ENCODE measurements around the gene LDB2.

LDB2 gene

DNA sequence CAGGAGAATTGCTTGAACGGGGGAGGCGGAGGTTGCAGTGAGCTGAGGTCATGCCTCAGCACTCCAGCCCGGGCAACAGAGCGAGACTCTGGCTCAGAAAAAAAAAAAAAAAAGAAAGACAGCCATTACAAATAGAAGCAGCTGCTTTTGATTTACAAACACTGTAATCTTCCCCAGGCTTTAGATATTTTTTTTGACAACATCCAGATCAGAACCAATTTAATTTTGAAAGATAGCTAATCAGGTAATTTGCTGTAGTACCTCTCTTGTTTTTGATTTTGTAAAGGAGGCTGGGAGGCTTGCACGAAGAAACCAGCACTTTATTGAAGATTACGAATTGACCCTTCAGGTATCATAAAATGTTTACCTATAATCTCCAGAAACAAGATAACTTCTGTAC lies 107.0 kb downstream of the LDB2 start:
- DNase-seq: no peak

DNA sequence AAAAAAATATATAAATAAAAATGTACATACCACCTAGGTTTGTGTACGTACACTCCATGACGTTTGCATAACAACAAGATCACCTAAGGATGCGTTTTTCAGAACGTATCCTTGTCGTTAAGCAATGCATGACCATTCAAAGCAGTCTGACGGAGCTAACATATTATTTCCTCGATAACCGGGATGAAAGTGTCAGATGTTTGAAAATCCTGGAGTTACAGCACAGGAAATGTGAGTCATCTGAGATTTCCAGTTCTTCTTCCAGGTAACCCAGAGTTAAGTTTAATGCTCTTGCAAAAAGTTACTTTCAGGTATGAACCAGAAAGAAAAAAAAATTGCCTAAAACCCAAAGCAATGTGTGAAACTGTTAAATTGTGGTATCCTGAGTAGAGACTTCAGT lies 107.9 kb downstream of the LDB2 start:
- no peak for DNase-seq

DNA sequence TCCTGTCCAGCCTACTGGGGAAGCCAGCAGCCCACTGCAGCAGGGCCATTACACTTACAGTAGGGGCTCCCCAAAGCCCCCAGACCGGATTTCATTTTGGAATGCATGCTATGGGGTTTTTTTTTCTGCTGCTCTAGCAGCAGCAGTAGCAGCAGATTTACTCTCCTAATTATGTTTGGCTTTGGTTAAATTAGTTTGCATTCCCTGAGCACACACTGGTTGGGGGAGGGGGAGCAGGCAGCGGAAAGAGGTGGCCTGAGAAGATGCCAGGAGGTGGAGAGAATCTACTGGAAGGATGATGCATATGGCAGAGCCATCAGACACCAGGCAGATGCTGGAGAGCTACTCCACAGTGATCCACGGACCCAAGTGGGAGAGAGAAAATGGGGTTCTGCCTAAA lies 109.6 kb downstream of the LDB2 start:
- no peak for DNase-seq

DNA sequence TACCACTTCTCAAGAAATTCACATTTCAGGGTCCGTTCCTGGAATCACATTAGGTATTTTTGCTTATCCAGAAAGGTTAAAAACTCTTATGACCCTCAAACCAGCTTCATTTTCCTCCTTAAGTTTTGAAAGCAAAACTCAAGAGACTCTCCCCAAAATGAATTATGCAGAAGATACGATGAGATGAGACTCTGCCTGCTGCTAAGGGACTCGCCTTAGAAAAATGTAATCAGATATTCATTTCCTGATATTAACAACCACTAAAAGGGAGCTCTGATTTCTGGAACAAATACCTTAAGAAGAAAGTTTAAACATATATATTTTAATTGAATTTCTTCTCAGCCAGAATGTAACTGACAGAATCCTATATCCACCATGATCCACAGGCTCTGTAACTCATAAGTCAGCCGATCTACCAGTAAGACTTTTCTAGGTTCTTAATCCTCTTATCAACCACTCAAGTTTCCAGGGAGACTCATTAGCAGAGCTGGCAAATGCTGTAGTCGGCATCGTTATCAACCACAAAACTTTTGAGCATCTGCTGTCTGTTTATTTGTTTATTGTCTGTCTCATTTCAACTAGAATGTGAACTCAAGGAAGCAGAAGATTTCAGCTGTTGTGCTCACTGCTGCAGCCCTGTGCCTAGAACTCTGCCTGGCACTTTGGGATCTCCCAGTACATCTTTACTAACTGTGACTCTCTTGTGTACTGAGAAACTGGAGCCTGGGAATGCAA lies 112.5 kb downstream of the LDB2 start:
- DNase-seq: no peak

DNA sequence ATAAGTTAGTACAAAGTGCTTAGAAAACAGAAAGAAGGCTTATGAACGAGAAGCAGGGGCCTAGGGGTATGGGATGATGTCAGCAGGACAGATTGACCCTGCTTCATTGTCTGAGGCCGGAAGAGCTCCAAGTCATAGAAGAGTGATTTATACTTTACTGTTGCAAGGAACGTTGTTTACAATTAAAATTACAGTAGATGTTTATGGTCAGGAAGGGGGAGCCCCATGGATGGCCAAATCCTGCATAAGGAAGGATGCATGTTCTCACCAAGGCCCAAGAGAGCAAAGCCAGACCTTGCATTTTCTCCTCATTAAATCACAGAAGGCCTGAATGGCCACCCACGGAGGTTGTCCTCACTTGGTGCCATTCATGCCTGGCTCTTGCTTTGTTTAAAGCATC lies 115.3 kb downstream of the LDB2 start:
- DNase-seq: no peak

DNA sequence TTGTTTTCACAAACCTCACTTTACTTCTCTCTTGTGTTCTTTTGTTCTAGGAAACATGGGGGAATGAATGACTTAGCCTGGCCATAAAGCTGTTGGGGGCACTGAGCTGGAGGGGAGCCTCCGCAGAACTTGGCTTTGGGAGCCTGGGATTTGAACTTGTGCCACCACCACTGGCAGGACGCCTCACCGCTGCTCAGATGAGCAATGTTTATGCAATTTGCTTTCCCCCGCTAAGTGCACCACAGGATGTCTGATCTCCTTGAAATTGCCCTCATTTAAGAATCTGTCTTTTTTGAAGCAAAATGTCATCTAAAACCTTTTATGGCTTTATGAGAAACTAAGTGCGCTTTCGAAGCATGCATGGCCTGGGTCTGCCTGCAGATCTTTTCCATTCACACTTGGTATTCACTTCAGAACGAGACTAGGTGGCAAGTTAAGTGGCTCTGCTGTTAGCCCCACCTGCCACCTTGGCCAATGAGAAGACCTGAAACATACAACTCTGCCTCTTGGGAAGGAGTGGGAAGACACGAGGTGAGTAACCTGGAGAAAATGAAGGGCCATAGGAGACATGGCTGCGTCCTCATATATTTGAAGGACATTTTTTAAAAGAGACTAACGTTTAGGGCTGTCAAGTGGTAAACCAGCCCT lies 119.3 kb downstream of the LDB2 start:
- no peak for DNase-seq

DNA sequence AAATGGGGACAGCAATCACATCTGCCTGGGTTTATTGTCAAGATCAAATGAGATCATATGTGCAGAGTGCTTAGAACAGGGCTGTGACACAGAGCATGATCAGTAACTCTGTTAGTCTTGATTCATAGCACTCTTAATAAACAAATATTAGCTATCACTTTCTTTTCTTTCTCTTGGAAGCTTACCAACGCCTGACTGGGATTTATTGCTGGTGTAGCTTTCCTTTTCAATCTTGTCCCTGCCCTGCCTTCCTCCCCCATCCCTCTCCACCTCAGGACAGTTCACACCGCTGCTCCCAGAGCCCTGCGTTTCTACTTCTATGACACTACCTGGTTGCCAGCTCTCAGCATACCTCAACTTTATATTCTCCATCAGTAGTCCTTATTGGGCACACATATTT lies 120.7 kb downstream of the LDB2 start:
- no peak for DNase-seq

DNA sequence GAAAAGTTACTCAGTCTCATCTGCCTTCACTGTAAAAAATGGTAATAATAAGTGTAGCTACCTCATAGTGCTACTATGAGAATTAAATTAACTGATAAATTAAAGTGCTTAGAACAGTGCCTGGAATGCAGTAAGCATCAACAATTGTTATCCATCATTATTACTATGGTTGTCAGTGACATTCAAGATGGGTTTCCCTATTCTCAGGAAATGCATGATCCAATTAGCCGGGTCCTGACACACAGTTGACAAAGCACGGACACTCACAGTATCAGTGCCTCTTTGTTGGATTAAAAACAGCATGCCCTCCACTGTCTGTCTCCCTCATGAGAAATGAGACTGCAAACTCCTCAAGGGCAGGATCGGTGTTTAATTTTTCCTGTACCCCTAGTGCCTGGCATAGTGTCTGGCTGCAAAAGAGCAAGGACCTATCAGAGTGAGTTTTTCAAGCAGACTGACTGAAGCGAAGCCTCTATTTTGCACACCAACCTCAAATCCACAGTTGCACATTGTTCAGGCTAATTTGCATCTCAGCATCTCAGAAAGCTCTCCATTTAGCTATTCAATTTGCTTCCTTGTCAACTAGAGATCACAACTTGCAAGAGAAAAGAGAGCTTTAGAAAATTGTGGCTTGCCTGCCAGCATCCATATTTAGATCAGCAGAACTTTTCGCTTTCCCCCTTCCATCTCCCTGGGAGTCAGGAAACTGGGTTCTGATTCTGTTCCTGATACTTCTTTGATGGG lies 122.9 kb downstream of the LDB2 start:
- DNase-seq: no peak

DNA sequence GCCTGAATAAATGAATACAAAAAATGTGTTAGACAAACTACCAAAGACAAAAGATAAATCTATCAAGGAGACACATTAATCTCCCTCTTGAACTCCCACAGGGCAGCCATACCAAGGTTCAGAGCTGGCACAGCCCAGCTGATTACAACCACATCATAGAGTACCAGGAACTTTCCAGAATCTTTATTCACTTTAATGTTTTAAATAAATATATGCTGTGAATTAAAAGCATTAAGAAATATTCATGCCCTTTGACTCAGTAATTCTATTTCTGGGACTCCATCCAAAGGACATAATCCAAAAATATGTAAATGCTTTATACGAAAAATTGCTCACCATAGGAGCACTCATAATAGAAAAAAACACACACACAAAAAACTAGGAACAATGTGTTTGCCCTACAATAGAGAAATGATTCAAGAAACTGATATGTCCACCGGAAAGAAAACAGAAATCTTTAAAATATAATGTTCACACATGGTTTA lies 126.0 kb downstream of the LDB2 start:
- DNase-seq: no peak

DNA sequence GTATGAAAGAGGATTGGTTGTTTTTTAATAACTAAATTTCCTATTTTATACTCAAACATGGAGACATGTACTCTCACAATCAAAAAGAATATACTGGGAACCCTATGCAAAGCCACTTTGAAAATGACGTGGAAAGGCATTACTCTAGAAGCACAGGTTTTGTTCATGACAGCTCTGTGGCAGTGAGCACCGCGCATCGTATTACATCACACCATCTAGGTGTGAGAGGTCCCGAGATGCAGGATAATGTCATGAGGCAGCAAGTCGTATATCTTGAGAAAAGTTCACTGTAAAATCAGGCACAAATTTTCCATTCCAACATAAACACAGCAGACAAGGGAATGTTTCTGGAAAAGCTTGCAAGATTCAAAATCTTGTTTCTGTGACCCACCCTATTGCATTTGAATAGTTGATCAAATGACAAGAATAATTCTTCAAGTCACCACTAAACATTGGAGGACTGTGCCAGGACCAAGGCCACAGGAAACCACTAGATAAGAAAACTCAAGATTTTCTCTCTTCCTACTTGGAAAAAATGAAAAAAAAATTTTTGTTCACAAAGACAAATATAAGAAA lies 127.6 kb downstream of the LDB2 start:
- no peak for DNase-seq

DNA sequence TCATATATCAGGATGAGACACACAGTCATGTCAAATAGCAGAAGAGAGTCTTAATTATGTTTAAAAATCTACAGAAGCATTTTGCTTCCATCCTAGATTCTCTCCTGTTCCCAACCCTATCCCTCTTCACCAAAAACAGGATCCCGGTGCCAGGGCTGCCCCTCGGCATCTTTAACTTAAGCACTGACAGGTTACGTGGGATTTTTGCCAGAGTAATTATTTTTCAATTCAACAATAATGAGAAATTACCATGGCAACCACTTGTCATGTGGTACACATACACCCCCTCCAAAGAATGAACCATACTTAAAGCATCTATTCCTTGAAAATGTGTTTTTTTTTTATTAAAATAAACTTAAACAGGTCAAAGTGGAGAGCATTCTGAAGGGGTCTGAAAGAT lies 130.6 kb downstream of the LDB2 start:
- no peak for DNase-seq

DNA sequence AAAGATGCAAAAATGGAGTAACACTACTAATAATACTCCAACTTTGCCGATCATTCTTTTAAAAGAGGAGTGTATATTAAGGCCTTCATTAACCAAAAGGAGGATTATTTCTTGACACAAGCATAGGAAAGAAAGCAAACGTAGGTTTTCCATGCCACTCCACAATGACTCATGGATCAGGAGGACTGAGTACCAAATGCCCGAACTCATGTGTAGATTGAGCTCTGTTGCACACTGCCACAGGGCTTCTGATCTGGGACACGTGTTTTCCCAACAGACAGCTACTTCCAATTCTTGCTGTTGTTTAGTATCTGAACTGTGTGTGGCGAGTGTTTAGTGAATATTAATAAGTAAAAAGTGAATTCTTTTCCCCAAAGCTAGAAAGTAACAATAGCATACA lies 131.2 kb downstream of the LDB2 start:
- no peak for DNase-seq

DNA sequence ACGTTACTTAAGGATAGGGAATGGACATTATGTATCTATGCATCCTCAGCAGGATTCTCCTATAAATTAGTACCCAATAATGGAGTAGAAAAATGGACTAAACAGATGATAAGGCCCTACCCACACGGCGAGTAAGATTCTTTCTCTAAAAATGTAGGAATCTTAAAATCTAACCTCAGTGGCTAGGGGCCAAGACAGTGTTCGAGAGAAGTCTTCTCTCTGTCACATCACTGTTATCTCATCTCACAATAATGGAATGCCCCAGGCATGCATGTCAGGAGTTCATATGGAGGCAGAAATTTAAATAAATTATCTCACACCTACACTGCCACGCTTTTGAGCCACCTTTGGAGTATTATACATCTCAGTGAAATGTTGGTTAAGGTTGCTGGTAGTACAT lies 132.9 kb downstream of the LDB2 start:
- no peak for DNase-seq

DNA sequence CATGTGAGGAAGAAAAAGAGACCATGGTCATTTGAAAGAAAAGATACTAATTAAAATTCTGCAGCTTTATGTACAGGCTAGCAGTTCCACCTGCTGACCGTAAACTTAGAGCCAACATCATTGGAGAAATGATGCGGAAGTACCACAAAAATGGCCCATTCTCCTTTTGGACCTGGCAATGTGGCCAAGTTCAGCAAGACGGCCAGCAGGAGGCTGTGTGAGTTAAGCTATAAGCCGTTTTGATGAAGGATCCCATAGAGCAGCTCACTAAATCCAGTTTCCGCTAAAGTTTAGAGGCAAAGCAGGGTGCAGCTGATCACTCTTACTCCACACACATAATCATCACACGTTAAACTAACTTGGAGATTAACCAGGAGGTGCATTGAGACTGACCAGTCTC lies 133.8 kb downstream of the LDB2 start:
- no peak for DNase-seq

DNA sequence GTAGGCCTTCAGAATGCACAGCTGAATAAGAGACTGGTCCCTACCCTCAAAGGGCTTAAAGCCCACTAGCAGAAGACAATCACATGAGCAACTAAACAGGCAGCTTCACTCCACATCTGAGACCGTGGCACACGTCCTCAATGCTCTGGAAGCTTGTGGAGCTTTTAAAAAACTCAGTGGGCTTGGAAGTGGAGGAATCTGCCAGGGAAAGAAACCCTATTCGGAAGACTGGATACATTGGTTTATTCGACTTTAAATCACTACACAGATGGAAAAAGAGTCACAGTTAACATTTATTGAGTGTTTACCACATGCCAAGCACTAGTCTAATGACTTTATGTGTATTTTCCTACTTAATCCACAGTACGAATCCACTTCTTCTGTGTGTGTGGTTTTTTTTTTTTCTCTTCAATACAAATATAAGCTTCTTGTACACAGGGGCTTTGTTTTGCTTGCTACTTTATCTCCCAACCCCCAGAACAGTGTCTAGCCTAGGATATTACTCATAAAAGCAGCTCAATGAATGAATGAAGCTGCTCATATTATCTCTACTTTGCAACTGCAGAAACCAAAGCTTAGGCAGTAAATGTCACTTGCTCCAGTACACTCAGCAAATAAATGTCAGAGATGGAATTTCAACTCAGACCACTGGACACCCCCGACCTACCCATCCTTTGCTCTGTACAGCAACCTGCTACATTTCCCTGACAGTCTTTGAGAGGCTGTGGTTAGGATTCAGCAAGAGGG lies 137.7 kb downstream of the LDB2 start:
- DNase-seq: no peak

DNA sequence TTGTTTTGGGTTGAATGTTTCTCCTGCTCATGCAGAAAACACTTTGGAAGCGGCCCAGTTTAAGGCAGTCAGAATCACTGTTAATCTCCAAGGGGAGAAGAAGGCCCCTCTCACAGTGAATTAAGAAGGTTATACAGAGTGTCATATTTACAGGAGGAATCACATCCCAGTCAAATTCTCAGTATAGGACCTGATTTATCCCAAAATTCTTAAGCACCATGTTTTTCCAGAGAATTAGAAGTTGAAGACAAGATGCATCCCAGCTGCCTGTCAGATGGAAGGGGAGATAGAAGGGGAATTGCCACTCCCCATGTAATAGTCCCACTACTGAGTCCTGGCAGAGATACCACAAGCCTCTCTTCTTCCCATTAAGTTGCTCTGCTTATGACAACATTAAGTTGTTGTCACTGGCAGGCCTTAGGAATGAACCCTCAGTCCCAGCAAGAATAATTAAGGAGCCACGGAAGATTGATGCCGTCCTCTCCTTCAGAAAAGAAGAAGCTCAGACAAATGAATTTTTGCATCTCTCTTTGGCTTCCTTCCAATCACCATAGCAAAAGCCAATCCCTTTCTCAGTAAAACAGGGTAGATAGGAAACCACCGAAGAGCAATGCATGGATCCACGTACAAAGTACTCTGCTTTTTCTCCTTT lies 138.4 kb downstream of the LDB2 start:
- no peak for DNase-seq

DNA sequence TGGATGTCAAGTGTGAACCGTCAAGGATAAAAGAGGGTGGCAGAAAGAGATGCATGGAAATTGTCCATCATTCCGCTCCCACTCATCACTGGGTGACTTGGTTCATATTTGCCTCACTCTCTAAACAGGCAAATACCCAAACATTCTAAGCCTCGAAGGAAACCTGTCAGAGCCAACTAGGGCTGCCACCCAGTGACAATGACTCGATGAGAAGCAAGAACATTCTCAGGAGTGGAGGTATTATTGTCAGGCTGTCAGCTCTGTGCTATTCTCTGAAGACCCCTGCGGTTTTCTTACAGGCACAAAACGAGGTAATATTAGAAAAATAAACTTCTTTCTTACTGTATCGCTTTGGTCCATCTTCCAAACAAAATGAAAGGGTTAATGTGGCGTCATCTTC lies 139.6 kb downstream of the LDB2 start:
- DNase-seq: no peak

DNA sequence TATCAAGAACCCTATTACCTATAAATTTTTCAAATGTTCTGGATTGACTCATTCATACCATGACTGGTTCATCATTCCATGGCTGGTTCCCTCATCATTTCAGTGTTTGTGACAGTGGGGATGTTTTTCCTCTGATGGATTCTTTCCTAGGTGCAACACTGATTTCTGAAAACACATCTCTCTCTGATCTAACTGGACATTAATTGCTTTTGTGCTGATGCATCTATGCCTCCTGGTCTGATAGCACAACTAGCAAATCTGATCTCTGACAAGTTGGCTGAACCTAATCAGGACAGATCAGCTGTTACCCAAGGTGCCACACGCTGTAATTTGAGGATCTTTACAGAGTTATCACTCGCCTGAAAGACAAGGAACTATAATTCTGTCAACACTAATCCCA lies 140.2 kb downstream of the LDB2 start:
- no peak for DNase-seq

DNA sequence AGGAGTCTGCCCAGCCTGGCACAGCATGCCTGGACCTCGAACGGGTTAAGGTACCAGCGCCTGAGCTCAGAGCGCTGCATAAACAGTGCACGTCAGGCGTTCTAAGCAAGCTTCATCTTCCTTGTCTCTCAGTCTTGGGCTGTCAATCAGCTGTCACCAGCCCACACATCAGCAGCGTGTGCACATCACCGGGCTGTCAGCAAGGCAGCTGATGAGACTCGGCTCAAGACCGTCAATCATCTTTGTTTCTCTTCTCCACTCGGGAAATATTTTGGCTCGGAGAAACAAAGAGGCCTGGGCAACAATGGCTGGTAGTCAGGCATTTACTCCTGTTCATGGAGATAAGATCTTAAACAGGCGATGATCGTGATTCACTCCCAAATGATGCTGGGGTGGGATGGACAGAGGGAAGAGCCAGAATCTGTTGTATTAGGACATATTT lies 141.3 kb downstream of the LDB2 start:
- no peak for DNase-seq

DNA sequence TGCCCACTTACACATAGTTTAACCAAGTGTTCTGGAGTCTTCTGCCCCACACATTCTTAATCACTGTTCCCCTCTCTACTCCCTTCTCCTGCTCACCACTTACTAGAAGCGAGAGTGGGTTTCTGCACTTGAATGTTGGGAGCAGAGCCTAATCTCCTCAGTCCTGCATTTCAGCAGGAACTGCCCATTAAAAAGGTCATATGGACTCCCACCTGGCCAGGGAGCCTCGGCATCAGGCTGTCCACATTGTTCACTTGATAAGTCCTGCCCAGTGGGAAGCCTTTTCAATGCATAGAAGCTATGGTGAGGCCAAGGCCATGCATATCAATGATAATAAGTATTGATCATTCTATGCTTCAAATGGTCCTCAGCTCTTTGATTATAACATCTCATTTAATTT lies 144.3 kb downstream of the LDB2 start:
- no peak for DNase-seq

DNA sequence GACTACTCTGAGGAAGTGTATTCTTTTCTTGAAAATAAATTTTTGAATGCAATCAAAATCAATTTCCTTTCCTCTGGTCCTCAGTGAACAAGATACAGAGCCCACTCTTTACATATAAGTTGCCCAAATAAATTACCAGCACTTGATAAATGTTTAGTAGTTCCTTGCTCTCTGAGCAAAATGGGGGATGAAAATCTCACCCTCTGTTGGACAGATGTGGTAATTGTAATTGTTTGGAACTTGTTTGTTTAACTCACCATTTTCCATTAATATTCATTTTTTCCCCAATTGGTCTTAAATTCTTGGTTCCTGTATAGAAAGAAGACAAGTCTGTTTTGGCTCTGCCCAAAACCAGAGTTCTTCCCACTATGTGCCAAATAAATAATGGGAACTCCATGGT lies 146.3 kb downstream of the LDB2 start:
- DNase-seq: no peak

DNA sequence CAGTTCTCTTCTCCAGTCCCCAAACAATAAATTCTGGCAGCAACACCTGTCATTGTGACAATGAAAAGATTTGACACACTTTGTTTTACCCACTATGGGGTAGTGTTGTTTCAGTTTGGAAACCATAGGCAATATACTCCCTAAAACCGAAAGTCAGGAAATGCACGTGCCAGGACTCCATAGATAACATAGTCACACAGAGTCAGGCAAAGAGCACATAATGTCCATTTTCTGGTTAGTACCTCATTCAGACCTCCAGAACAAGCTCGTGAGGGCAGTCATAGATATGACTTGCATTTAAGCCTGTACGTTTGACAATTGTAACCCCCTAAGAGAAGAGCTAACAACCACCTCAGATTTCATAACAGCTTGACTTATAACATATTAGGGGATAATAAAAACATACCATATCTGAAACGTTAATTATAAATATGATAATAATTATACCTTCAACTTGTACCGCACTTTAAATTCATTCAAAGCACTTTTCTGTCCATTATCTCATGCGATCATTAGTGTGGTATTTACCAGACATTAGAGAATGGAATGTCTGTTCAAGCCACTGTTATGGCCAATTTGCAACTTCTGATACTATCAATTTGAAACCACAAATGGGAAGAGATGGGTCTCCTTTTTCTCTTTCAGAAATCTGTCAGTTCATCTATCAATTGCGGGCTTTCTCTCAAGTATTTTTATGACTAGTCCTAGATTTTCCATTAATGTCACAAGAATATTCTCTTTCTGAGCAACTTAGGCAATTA lies 147.4 kb downstream of the LDB2 start:
- DNase-seq: no peak

Data from activated CD4-positive, alpha-beta T cell treated with anti-CD3 and anti-CD28 coated beads, Interleukin-10, Interleukin-2, amounts not matched to agents 100 ng/mL and 50 ng/mL, durations not matched to agents 16 hours and 8 hours (primary cell).